ENCODE data around the gene SLC22A23.

SLC22A23 gene

GRCh38 chr6:3287976-3288707 lies 168.7 kb downstream of the SLC22A23 start:
- TF ChIP-seq EP300 (IDR thresholded peaks at IDR 0.05; ENCODE audit: borderline replicate concordance): no peak
- TF ChIP-seq YY1 (IDR thresholded peaks at IDR 0.05; ENCODE audit: low read depth): no peak
- TF ChIP-seq NFIC (IDR thresholded peaks at IDR 0.05): no peak
- no peak for TF ChIP-seq TCF12 (IDR thresholded peaks at IDR 0.05; ENCODE audit: low read depth)
- TF ChIP-seq USF1 (IDR thresholded peaks at IDR 0.05): no peak
- TF ChIP-seq TAF1 (IDR thresholded peaks at IDR 0.05; ENCODE audit: low read depth): no peak
- no peak for TF ChIP-seq REST (IDR thresholded peaks at IDR 0.05; ENCODE audit: low read depth)

- TF ChIP-seq EP300 (IDR thresholded peaks at IDR 0.05; ENCODE audit: borderline replicate concordance) (no peak), TCF12 (IDR thresholded peaks at IDR 0.05; ENCODE audit: low read depth) (no peak), ZBTB7A (IDR thresholded peaks at IDR 0.05; ENCODE audit: low read depth) (no peak), FOXM1 (IDR thresholded peaks at IDR 0.05; ENCODE audit: borderline replicate concordance, low read depth) (no peak), EGR1 (IDR thresholded peaks at IDR 0.05) (no peak)
Observed at GRCh38 chr6:3287308-3287707, 169.5 kb downstream of the SLC22A23 start.

GRCh38 chr6:3286641-3287171 lies 170.1 kb downstream of the SLC22A23 start:
- TF ChIP-seq RAD21 (IDR thresholded peaks at IDR 0.05; ENCODE audit: low read depth): no peak
- no peak for TF ChIP-seq EP300 (IDR thresholded peaks at IDR 0.05; ENCODE audit: borderline replicate concordance)
- no peak for TF ChIP-seq FOXM1 (IDR thresholded peaks at IDR 0.05; ENCODE audit: borderline replicate concordance, low read depth)
- no peak for TF ChIP-seq ZBTB7A (IDR thresholded peaks at IDR 0.05; ENCODE audit: low read depth)
- no peak for TF ChIP-seq REST (IDR thresholded peaks at IDR 0.05; ENCODE audit: low read depth)
- no peak for TF ChIP-seq TAF1 (IDR thresholded peaks at IDR 0.05; ENCODE audit: low read depth)
- TF ChIP-seq EGR1 (IDR thresholded peaks at IDR 0.05): no peak
- TF ChIP-seq MAX (IDR thresholded peaks at IDR 0.05): no peak
- TF ChIP-seq CEBPB (IDR thresholded peaks at IDR 0.05): no peak
- TF ChIP-seq NFIC (IDR thresholded peaks at IDR 0.05): no peak

GRCh38 chr6:3285732-3286131 lies 171.1 kb downstream of the SLC22A23 start:
- TF ChIP-seq ZBTB7A (IDR thresholded peaks at IDR 0.05; ENCODE audit: low read depth) (no peak), REST (IDR thresholded peaks at IDR 0.05; ENCODE audit: low read depth) (no peak), USF1 (IDR thresholded peaks at IDR 0.05) (no peak), TAF1 (IDR thresholded peaks at IDR 0.05; ENCODE audit: low read depth) (no peak), YY1 (IDR thresholded peaks at IDR 0.05; ENCODE audit: low read depth) (no peak)

- TF ChIP-seq EGR1 (IDR thresholded peaks at IDR 0.05): peak; percentile 45
- TF ChIP-seq NFIC (IDR thresholded peaks at IDR 0.05): no peak
Observed at GRCh38 chr6:3285049-3285639, 171.7 kb downstream of the SLC22A23 start.
